Neuronal stem cell (in vitro differentiated cells): ENCODE data around the gene NELFE.

Experiments
- DNase-seq: peaks from one replicate; pipeline ENCODE4 v3.0.0-alpha.2; 2013; ENCODE audit warnings: low spot score
- H2AFZ ChIP-seq: one replicate; pipeline ENCODE4 v1.6.1; 2013; ENCODE audit warnings: mild to moderate bottlenecking, low read length, inconsistent platforms
- H2AK5ac ChIP-seq: 2 replicates; pipeline ENCODE4 v1.6.1; 2013; ENCODE audit warnings: low read depth, mild to moderate bottlenecking, inconsistent platforms, low read length, moderate library complexity, mixed read lengths
- H2BK120ac ChIP-seq: 2 replicates; pipeline ENCODE4 v1.6.1; 2013; ENCODE audit warnings: low read depth, mild to moderate bottlenecking, inconsistent platforms, low read length, moderate library complexity, mixed read lengths
- H2BK12ac ChIP-seq: one replicate; pipeline ENCODE4 v1.6.1; 2013; ENCODE audit warnings: low read length, inconsistent platforms
- H2BK15ac ChIP-seq: 2 replicates; pipeline ENCODE4 v1.6.1; 2013; ENCODE audit warnings: mild to moderate bottlenecking, low read length, inconsistent platforms, mixed read lengths
- H2BK5ac ChIP-seq: one replicate; pipeline ENCODE4 v1.6.1; 2013; ENCODE audit warnings: inconsistent platforms, mild to moderate bottlenecking, low read length, moderate library complexity
- H3K14ac ChIP-seq: one replicate; pipeline ENCODE4 v1.6.1; 2013; ENCODE audit warnings: low read length, inconsistent platforms
- H3K18ac ChIP-seq: 2 replicates; pipeline ENCODE4 v1.6.1; 2013; ENCODE audit warnings: low read length, inconsistent platforms
- H3K23ac ChIP-seq: 2 replicates; pipeline ENCODE4 v1.6.1; 2013; ENCODE audit warnings: low read depth, mild to moderate bottlenecking, mixed read lengths, low read length, inconsistent platforms; ENCODE audit not compliant: poor library complexity
- H3K27ac ChIP-seq: replicated peaks from 3 replicates; pipeline ENCODE4 v1.5.1; 2013; ENCODE audit warnings: low read length, inconsistent platforms
- H3K27me3 ChIP-seq, 3 experiments: 2 replicates each; pipeline ENCODE4 v1.6.1; 2013; ENCODE audit warnings: low read length in 3 of 3, mild to moderate bottlenecking in 2 of 3, inconsistent platforms in 1 of 3, low read depth in 1 of 3, mixed read lengths in 1 of 3, moderate library complexity in 1 of 3; ENCODE audit not compliant: control insufficient read depth in 3 of 3, insufficient read depth in 3 of 3
- H3K36me3 ChIP-seq, 2 donors: replicated peaks in 1 of 2; 2 replicates each; pipeline ENCODE4 v1.6.1; 2013; ENCODE audit warnings: low read length in 2 of 2; ENCODE audit not compliant: control insufficient read depth in 2 of 2, insufficient read depth in 2 of 2
- H3K4ac ChIP-seq: 2 replicates; pipeline ENCODE4 v1.6.1; 2013; ENCODE audit warnings: inconsistent platforms, mild to moderate bottlenecking, low read length, moderate library complexity
- H3K4me1 ChIP-seq, 2 donors: 1 replicate in 1 of 2; 2 replicates in 1 of 2; pipeline ENCODE4 v1.6.1; 2013; ENCODE audit warnings: low read length in 2 of 2, low read depth in 1 of 2; ENCODE audit not compliant: control insufficient read depth in 2 of 2, insufficient read depth in 1 of 2
- H3K4me2 ChIP-seq: one replicate; pipeline ENCODE4 v1.6.1; 2013; ENCODE audit warnings: mild to moderate bottlenecking, low read length, inconsistent platforms; ENCODE audit not compliant: insufficient read depth, poor library complexity, severe bottlenecking
- H3K4me3 ChIP-seq, 2 donors: 2 replicates each; pipeline ENCODE4 v1.5.1; 2013; ENCODE audit warnings: low read length in 2 of 2, mild to moderate bottlenecking in 2 of 2, inconsistent platforms in 1 of 2, moderate library complexity in 1 of 2
- H3K79me1 ChIP-seq: one replicate; pipeline ENCODE4 v1.6.1; 2013; ENCODE audit warnings: low read depth, mild to moderate bottlenecking, inconsistent platforms, low read length, moderate library complexity
- H3K9ac ChIP-seq: one replicate; pipeline ENCODE4 v1.6.1; 2013; ENCODE audit warnings: mild to moderate bottlenecking, low read depth, low read length, inconsistent platforms; ENCODE audit not compliant: poor library complexity
- H3K9me3 ChIP-seq, 2 donors: replicated peaks in 1 of 2; 2 replicates each; pipeline versions ENCODE3 to v1.6.1; 2013; ENCODE audit warnings: low read length in 2 of 2, mild to moderate bottlenecking in 2 of 2, inconsistent platforms in 1 of 2, low read depth in 1 of 2, mixed read lengths in 1 of 2, moderate library complexity in 1 of 2; ENCODE audit not compliant: control insufficient read depth in 2 of 2, insufficient read depth in 1 of 2
- H4K8ac ChIP-seq: one replicate; pipeline ENCODE4 v1.6.1; 2013; ENCODE audit warnings: low read depth, mild to moderate bottlenecking, inconsistent platforms, low read length, moderate library complexity
- H4K91ac ChIP-seq: one replicate; pipeline ENCODE4 v1.6.1; 2013; ENCODE audit warnings: low read length, low read depth, mild to moderate bottlenecking, inconsistent platforms; ENCODE audit not compliant: poor library complexity
- WGBS, 2 donors: extraction: QIAGEN DNeasy Blood & Tissue Kit; methylation state at CpG; one replicate each; pipeline ENCODE4 v1.1.7; 2013; ENCODE audit warnings: missing lambda C conversion rate in 2 of 2, mixed read lengths in 1 of 2; ENCODE audit not compliant: insufficient read length in 2 of 2, insufficient replicate concordance in 1 of 2; ENCODE audit errors: extremely low coverage in 2 of 2; 5-methylcytosine and 5-hydroxymethylcytosine counted together

The NELFE gene

GRCh38 chr6:31922942-31923341 lies 35.8 kb downstream of the NELFE start:
- Histone ChIP-seq H3K36me3 (no peaks in the 10 kb centered on the region), H3K18ac (no peak overlapping the region), H3K9ac (no peak overlapping the region), H2AK5ac (no peak overlapping the region), H2BK12ac (no peak overlapping the region), H3K79me1 (no peaks in the 10 kb centered on the region), H4K8ac (no peak overlapping the region), H3K4me1 (peaks cover 0 to 2% of the 10 kb centered on the region in 2 donors), H2AFZ (no peak overlapping the region), H2BK15ac (no peak overlapping the region), H4K91ac (no peak overlapping the region), H3K9me3 (peaks cover 2 to 5% of the 10 kb centered on the region in 2 donors), H3K27ac (no peak overlapping the region), H3K14ac (no peak overlapping the region), H3K4ac (no peak overlapping the region), H3K4me3 (no peak overlapping the region), H2BK5ac (no peak overlapping the region), H2BK120ac (no peak overlapping the region), H3K4me2 (no peak overlapping the region), H3K23ac (no peak overlapping the region), H3K27me3 (peaks cover 0 to 10% (median 0%) of the 10 kb centered on the region in 3 experiments)
- WGBS, 2 donors, result no CpG with 5 or more reads among the region's 5 CpGs
- DNase-seq, result no peak

- no peak for DNase-seq
- no peak overlapping the region for H2AFZ ChIP-seq
- no peak overlapping the region for H4K8ac ChIP-seq
- H3K27me3 ChIP-seq, result peaks cover 0 to 7% (median 0%) of the 10 kb centered on the region in 3 experiments
- no peak overlapping the region for H2BK5ac ChIP-seq
- no peak overlapping the region for H3K4me2 ChIP-seq
- no peak overlapping the region for H4K91ac ChIP-seq
- H3K9me3 ChIP-seq, result peaks cover 0 to 2% of the 10 kb centered on the region in 2 donors
- no peak overlapping the region for H2BK12ac ChIP-seq
- H3K4me3 ChIP-seq, result no peak overlapping the region
- no CpG with 5 or more reads among the region's 2 CpGs for WGBS, 2 donors
- H3K27ac ChIP-seq, result no peak overlapping the region
- H3K4me1 ChIP-seq, result no peaks in the 10 kb centered on the region
- H2BK15ac ChIP-seq, result no peak overlapping the region
- H3K18ac ChIP-seq, result no peak overlapping the region
- no peak overlapping the region for H3K14ac ChIP-seq
- no peaks in the 10 kb centered on the region for H3K79me1 ChIP-seq
- H3K23ac ChIP-seq, result no peak overlapping the region
- no peaks in the 10 kb centered on the region for H3K36me3 ChIP-seq
- H2BK120ac ChIP-seq, result no peak overlapping the region
- no peak overlapping the region for H3K9ac ChIP-seq
- no peak overlapping the region for H3K4ac ChIP-seq
- no peak overlapping the region for H2AK5ac ChIP-seq
Measured at GRCh38 chr6:31920811-31921210, 38.0 kb downstream of the NELFE start.

GRCh38 chr6:31919624-31920303 lies 39.0 kb downstream of the NELFE start:
- Histone ChIP-seq H3K36me3 (no peaks in the 10 kb centered on the region), H3K27me3 (peaks cover 0 to 5% (median 0%) of the 10 kb centered on the region in 3 experiments), H3K23ac (no peak overlapping the region), H4K91ac (no peak overlapping the region), H3K9ac (no peak overlapping the region), H3K14ac (no peak overlapping the region), H3K4ac (no peak overlapping the region), H2BK5ac (no peak overlapping the region), H2BK120ac (no peak overlapping the region), H3K4me1 (no peaks in the 10 kb centered on the region), H3K79me1 (no peaks in the 10 kb centered on the region), H2BK12ac (no peak overlapping the region), H3K4me3 (no peak overlapping the region), H2AFZ (no peak overlapping the region), H3K9me3 (peaks cover 0 to 2% of the 10 kb centered on the region in 2 donors), H3K18ac (no peak overlapping the region), H3K27ac (no peak overlapping the region), H4K8ac (no peak overlapping the region), H3K4me2 (no peak overlapping the region), H2BK15ac (no peak overlapping the region), H2AK5ac (no peak overlapping the region)
- no CpG with 5 or more reads among the region's 6 CpGs for WGBS, 2 donors
- DNase-seq, result no peak

- H3K79me1 ChIP-seq, result no peaks in the 10 kb centered on the region
- H3K14ac ChIP-seq, result no peak overlapping the region
- no peak overlapping the region for H3K4ac ChIP-seq
- H3K18ac ChIP-seq, result no peak overlapping the region
- H2BK15ac ChIP-seq, result no peak overlapping the region
- H3K9me3 ChIP-seq, result peaks cover 0 to 2% of the 10 kb centered on the region in 2 donors
- no peak overlapping the region for H3K9ac ChIP-seq
- H3K23ac ChIP-seq, result no peak overlapping the region
- H4K91ac ChIP-seq, result no peak overlapping the region
- no peak overlapping the region for H3K4me2 ChIP-seq
- H3K36me3 ChIP-seq, result no peaks in the 10 kb centered on the region
- no peak overlapping the region for H3K4me3 ChIP-seq
- no peak overlapping the region for H2BK120ac ChIP-seq
- no peak overlapping the region for H4K8ac ChIP-seq
- no peak overlapping the region for H2AK5ac ChIP-seq
- no peaks in the 10 kb centered on the region for H3K4me1 ChIP-seq
- peaks cover 0 to 3% (median 0%) of the 10 kb centered on the region in 3 experiments for H3K27me3 ChIP-seq
- no peak overlapping the region for H3K27ac ChIP-seq
- H2BK5ac ChIP-seq, result no peak overlapping the region
- H2AFZ ChIP-seq, result no peak overlapping the region
- no CpG with 5 or more reads among the region's 8 CpGs for WGBS, 2 donors
- DNase-seq, result no peak
- no peak overlapping the region for H2BK12ac ChIP-seq
Measured at GRCh38 chr6:31918069-31918720, 40.6 kb downstream of the NELFE start.
